ELR (cell line): ENCODE results near the gene ZNF609.

Source experiments
- DNase-seq: peaks from one replicate; pipeline ENCODE4 v3.0.0-alpha.2; 2015; ENCODE audit warnings: low read depth

Gene ZNF609

DNA sequence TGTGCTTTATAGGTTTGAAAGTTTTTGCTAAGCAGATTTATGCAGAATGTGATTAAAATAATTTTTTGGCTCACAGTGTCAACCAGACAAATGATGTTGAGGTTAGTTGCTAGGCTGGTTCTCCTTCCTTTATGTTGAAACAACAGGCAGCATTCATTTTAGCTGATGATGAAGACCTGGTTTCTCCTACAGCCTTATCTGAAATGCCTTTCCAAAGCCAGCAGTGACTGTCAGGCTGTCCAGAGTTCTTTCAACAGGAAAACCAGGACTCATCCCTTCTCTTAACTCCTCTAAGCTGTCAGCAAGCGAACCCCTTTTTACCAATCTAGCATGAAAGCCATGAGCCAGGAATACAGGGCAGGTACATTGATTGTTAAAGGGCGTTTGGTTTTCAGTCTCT, 84.1 kb downstream of the ZNF609 start:
- DNase-seq, result no peak

- DNase-seq, result no peak
These were observed 86.9 kb downstream of the ZNF609 start for GRCh38 chr15:64547275-64547674.

GRCh38 chr15:64548235-64548634, 87.9 kb downstream of the ZNF609 start:
- DNase-seq, result no peak

- DNase-seq, result no peak
These were observed 89.5 kb downstream of the ZNF609 start for GRCh38 chr15:64549860-64550259.

GRCh38 chr15:64552281-64552948, 92.0 kb downstream of the ZNF609 start:
- no peak for DNase-seq

GRCh38 chr15:64558460-64559179, 98.2 kb downstream of the ZNF609 start:
- no peak for DNase-seq

DNA sequence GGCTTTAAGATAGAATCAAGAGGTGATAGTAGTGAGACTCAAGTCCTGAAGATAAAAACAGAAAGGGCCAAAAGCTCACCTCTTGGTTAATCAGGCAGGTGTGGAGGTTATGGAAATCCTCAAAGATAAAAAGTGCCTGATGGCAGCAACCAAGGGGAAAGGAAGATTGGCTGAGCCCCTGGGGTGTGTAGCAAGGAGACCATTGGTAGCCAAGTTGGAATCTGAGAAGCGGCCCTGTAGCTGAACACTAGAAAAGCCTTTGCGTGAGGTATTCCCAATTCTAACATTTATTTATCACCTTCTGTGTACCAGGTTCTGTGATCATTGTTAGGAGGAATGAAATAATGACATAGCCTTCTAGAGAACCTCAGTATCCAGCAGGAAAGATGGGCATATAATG, 98.9 kb downstream of the ZNF609 start:
- no peak for DNase-seq

GRCh38 chr15:64560501-64560900, 100.1 kb downstream of the ZNF609 start:
- DNase-seq, result no peak

GRCh38 chr15:64560998-64561397, 100.6 kb downstream of the ZNF609 start:
- DNase-seq, result no peak

- DNase-seq, result no peak
These were observed 101.7 kb downstream of the ZNF609 start for GRCh38 chr15:64562003-64562640.

- DNase-seq, result no peak
These were observed 105.7 kb downstream of the ZNF609 start for GRCh38 chr15:64566102-64566501.

GRCh38 chr15:64566629-64567427, 106.5 kb downstream of the ZNF609 start:
- no peak for DNase-seq

GRCh38 chr15:64568765-64569164, 108.4 kb downstream of the ZNF609 start:
- no peak for DNase-seq

GRCh38 chr15:64571857-64572291, 111.5 kb downstream of the ZNF609 start:
- DNase-seq, result no peak

- no peak for DNase-seq
These were observed 112.5 kb downstream of the ZNF609 start for GRCh38 chr15:64572856-64573255.

GRCh38 chr15:64574301-64575017, 114.1 kb downstream of the ZNF609 start:
- peak; percentile 73 for DNase-seq

- DNase-seq, result no peak
These were observed 120.5 kb downstream of the ZNF609 start for GRCh38 chr15:64580696-64581407.

DNA sequence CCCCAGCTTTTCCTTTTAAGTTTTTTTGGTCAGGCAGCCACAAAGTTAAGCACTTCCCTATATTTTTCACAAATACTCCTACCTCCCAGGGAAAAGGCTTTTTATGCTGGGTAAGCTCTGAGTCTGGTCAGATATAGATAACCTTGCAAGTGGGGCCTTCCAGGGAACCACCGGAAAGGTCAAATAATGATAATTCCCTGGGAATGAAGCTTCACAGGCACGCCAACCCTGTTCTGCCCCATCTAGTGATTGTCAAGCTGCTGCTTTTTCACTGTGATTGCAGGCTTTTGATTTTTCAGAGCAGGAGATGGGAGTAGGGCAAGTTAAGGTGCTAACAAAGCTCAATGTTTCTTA, 121.0 kb downstream of the ZNF609 start:
- no peak for DNase-seq

DNA sequence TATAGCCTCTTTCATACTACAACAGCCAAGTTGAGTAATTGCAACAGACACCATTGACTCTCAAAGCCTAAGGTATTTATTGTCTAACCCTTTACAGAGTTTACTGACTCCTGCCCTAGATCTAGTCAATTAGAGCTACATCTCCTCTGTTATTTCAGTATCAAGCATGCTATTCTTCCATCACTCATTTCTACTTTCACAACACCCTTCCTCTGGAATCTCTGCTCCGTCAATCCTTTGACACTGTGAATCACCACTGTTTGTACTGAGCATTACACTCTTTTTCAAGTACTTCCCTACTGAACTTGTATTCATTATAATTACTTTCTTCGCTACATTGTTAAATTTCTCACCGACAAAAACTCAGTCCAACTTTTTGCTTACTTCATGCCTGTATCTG, 121.8 kb downstream of the ZNF609 start:
- DNase-seq, result no peak

- DNase-seq, result no peak
These were observed 123.1 kb downstream of the ZNF609 start for GRCh38 chr15:64583519-64583918.

- no peak for DNase-seq
These were observed 123.6 kb downstream of the ZNF609 start for GRCh38 chr15:64583983-64584382.
